T-cell (primary cell): ENCODE measurements around the gene PPP1R2B. TPM values are rescaled to one million over a fixed set of nuclear protein-coding genes. Genes with fewer than 3 reads are reported as not detected.
A peak's percentile ranks its signal among the peaks of the same experiment; 100 is the strongest.

Source experiments
- ATAC-seq, 4 experiments: fragments of 200-7000 bp in 3 of 4; fragments of 150-1000 bp in 1 of 4; cut with Tn5 transposase; replicated peaks in 1 of 4; 1 replicate in 3 of 4; 2 replicates in 1 of 4; pipeline ENCODE4 v1.10.0; 2021; ENCODE audit warnings: moderate library complexity in 3 of 4, mild to moderate bottlenecking in 2 of 4, moderate number of reproducible peaks in 1 of 4
- CTCF ChIA-PET, 2 donors: fragments of 300-600 bp; sonication (Branson Sonifier 250); formaldehyde crosslinking; loops; one replicate each; lab custom pipeline; 2022; ENCODE audit warnings: antibody characterized with exemption in 2 of 2; lab: Charles Lee
- POLR2A ChIA-PET, 2 donors: fragments of 300-600 bp; sonication (Branson Sonifier 250); formaldehyde crosslinking; loops; one replicate each; lab custom pipeline; 2022; ENCODE audit warnings: antibody characterized with exemption in 2 of 2; lab: Charles Lee
- DNase-seq, 35 experiments: peaks; one replicate each; pipeline versions ENCODE4 v3.0.0 to v3.0.0-alpha.2; 2013 to 2023
- H3K27ac ChIP-seq: one replicate; pipeline ENCODE4 v1.5.1; 2013; ENCODE audit warnings: low read length
- H3K27me3 ChIP-seq, 2 experiments: replicated peaks in 1 of 2; 1 replicate in 1 of 2; 2 replicates in 1 of 2; pipeline versions ENCODE4 v1.6.1 to v1.7.0; 2013; ENCODE audit warnings: low read length in 1 of 2, mixed read lengths in 1 of 2; ENCODE audit not compliant: control insufficient read depth in 2 of 2, insufficient read depth in 2 of 2; ENCODE audit errors: extremely low read depth in 1 of 2
- H3K36me3 ChIP-seq, 2 donors: 1 replicate in 1 of 2; 2 replicates in 1 of 2; pipeline versions ENCODE4 v1.6.1 to v1.7.0; 2013; ENCODE audit warnings: low read length in 1 of 2; ENCODE audit not compliant: control insufficient read depth in 2 of 2, insufficient read depth in 1 of 2; ENCODE audit errors: extremely low read depth in 1 of 2
- H3K4me1 ChIP-seq, 2 experiments: 1 replicate in 1 of 2; 2 replicates in 1 of 2; pipeline versions ENCODE4 v1.6.1 to v1.7.0; 2013; ENCODE audit warnings: low read length in 2 of 2, mixed read lengths in 1 of 2; ENCODE audit not compliant: insufficient read depth in 2 of 2, control insufficient read depth in 1 of 2; ENCODE audit errors: extremely low read depth in 1 of 2
- H3K4me3 ChIP-seq, 2 donors: 1 replicate in 1 of 2; 2 replicates in 1 of 2; pipeline versions ENCODE4 v1.5.1 to v1.7.0; 2013; ENCODE audit warnings: mild to moderate bottlenecking in 2 of 2, low read length in 1 of 2, moderate library complexity in 1 of 2; ENCODE audit not compliant: control insufficient read depth in 1 of 2; ENCODE audit errors: extremely low read depth in 1 of 2
- H3K9me3 ChIP-seq: 2 replicates; pipeline ENCODE4 v1.7.0; 2013
- H3K27ac Mint-ChIP-seq, 2 donors: one replicate each; pipeline ENCODE4 v1.8.0; 2020 to 2021; ENCODE audit warnings: mild to moderate bottlenecking in 2 of 2, mixed read lengths in 2 of 2
- H3K27me3 Mint-ChIP-seq, 2 donors: one replicate each; pipeline ENCODE4 v1.8.0; 2021 to 2022; ENCODE audit warnings: mixed read lengths in 2 of 2
- H3K36me3 Mint-ChIP-seq: one replicate; pipeline ENCODE4 v1.8.0; 2021; ENCODE audit warnings: mixed read lengths
- H3K4me1 Mint-ChIP-seq, 3 donors: one replicate each; pipeline ENCODE4 v1.8.0; 2020 to 2022; ENCODE audit warnings: mixed read lengths in 3 of 3, mild to moderate bottlenecking in 1 of 3
- H3K4me3 Mint-ChIP-seq, 3 donors: one replicate each; pipeline ENCODE4 v1.8.0; 2020 to 2022; ENCODE audit warnings: mild to moderate bottlenecking in 3 of 3, mixed read lengths in 3 of 3, moderate library complexity in 3 of 3
- H3K9me3 Mint-ChIP-seq, 3 donors: one replicate each; pipeline ENCODE4 v1.8.0; 2020 to 2022; ENCODE audit warnings: mixed read lengths in 3 of 3
- WGBS: methylation state at CpG from one replicate; pipeline ENCODE4 v1.1.5; 2013; ENCODE audit warnings: missing lambda C conversion rate; ENCODE audit not compliant: insufficient coverage; 5-methylcytosine and 5-hydroxymethylcytosine counted together
- total RNA-seq, 35 experiments: library from RNA in 6 of 35; stranded (reverse) in 6 of 35; fragments of 120-200 nt in 1 of 35; gene quantifications; one replicate each; pipeline versions ENCODE4 v1.2.1 to v1.2.4 and lab custom pipeline; 2013 to 2026

Gene PPP1R2B
- total RNA-seq, 5 donors from 2014 or later (not counting 1 experiment from before 2014, with no cell fraction given): 0.13 to 0.68 (median 0.53) TPM; not detected in 2

DNA sequence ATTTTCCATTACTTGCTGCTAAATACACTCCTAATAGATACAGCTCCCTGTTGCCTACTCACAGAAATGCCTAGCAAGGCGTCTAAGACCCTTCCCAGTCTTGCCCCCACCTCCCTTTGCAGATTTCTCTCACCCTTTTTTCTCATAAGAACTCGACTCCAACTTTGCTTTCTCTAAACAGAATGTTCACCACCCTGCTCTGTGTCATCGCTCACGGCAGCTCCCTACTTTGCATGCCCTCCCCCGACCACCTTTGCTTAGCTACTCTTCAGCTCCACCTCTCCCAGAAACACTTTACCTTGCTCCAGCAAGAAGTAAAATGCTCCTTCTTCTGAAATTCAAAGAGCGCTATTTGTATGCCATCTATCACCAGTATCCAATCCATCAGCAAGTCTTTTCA is 15.2 kb upstream of the PPP1R2B start:
- Histone ChIP-seq H3K27me3 (no peaks in the 10 kb centered on the region), H3K4me1 (no peaks in the 10 kb centered on the region), H3K27ac (no peak overlapping the region), H3K36me3 (no peaks in the 10 kb centered on the region), H3K9me3 (no peaks in the 10 kb centered on the region), H3K4me3 (no peak overlapping the region)
- no peak for DNase-seq
- Mint-ChIP-seq H3K27ac (no peak overlapping the region), H3K36me3 (no peaks in the 10 kb centered on the region), H3K27me3 (peaks cover 0 to 2% of the 10 kb centered on the region in 2 donors), H3K4me3 (no peak overlapping the region), H3K9me3 (no peaks in the 10 kb centered on the region), H3K4me1 (peaks cover 0 to 5% (median 3%) of the 10 kb centered on the region in 3 donors)
- POLR2A ChIA-PET: no interaction called here
- no peak for ATAC-seq
- CTCF ChIA-PET: no interaction called here
- 81% methylated on average over 6 of the region's 6 CpGs for WGBS

DNA sequence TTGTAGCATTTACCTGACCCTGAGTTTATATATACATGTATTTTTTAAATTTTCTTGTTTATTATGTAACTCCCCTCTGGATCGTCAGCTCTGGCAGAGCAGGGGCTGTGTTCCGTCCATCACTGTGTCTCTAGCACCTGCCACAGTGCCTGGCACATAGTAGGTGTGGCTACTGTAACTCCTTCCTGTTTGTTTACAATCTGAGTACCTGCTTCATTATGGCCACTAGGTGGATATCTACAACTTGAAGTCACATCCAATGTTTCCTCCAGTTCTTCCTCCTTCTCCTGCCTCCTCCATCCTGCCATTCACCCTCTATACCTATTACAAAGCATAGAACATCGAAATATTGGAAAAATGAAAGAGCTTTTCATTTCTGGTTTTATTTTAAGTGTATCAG is 14.2 kb upstream of the PPP1R2B start:
- POLR2A ChIA-PET: no interaction called here

DNA sequence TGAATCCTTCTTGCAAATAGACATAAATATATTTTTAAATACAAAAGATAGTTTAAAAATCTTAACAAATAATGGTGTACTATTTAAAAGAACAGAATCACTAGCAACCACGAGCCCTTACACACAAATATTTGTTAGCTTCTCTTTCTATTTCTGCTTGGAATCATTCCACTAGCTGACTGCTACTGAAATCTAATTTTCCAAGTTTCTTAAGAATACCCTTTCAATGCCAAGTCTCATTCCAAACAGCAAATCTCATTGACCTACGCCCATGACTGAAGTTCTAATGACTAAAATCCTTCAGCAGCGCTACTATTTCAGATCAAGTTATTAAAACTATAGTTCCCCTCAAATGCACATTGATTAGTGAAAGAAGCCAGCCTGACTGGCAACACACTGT is 13.2 kb upstream of the PPP1R2B start:
- CTCF ChIA-PET: interaction anchor here in 1 of 2 donors (1.3 kb wide), 1 partner anchor 295 kb away, joined by 4 read pairs; no protein-coding TSS in a partner anchor
- H3K27ac Mint-ChIP-seq: no peak overlapping the region

More for the DNA sequence above, 14.2 kb upstream of the PPP1R2B start:
- no peak overlapping the region for H3K27ac Mint-ChIP-seq
- H3K36me3 Mint-ChIP-seq: no peaks in the 10 kb centered on the region
- DNase-seq (peak in 1 of 35 experiments; percentile 21), ATAC-seq (no peak)
- H3K27ac ChIP-seq: no peak overlapping the region
- H3K36me3 ChIP-seq: no peaks in the 10 kb centered on the region
- H3K4me3 Mint-ChIP-seq: no peak overlapping the region
- H3K9me3 Mint-ChIP-seq: no peaks in the 10 kb centered on the region
- no peak overlapping the region for H3K4me3 ChIP-seq
- CTCF ChIA-PET: interaction anchor here in 1 of 2 donors (1.3 kb wide), 1 partner anchor 296 kb away, joined by 4 read pairs; no protein-coding TSS in a partner anchor
- H3K27me3 ChIP-seq: no peaks in the 10 kb centered on the region
- no peaks in the 10 kb centered on the region for H3K9me3 ChIP-seq
- H3K4me1 Mint-ChIP-seq: peaks cover 0 to 5% (median 3%) of the 10 kb centered on the region in 3 donors
- no peaks in the 10 kb centered on the region for H3K4me1 ChIP-seq
- peaks cover 0 to 2% of the 10 kb centered on the region in 2 donors for H3K27me3 Mint-ChIP-seq
- no CpG with 5 or more reads among the region's 3 CpGs for WGBS

GRCh38 chr5:156838961-156839360 is 11.1 kb upstream of the PPP1R2B start:
- no peak overlapping the region for H3K27ac Mint-ChIP-seq
- CTCF ChIA-PET: interaction anchor here in 1 of 2 donors (1.4 kb wide), 1 partner anchor 95 kb away, joined by 4 read pairs; no protein-coding TSS in a partner anchor

More for the DNA sequence above, 13.2 kb upstream of the PPP1R2B start:
- Histone ChIP-seq H3K27ac (no peak overlapping the region), H3K4me3 (no peak overlapping the region), H3K4me1 (no peaks in the 10 kb centered on the region), H3K9me3 (no peaks in the 10 kb centered on the region), H3K27me3 (no peaks in the 10 kb centered on the region), H3K36me3 (no peaks in the 10 kb centered on the region)
- DNase-seq (no peak), ATAC-seq (no peak)
- Mint-ChIP-seq H3K4me3 (no peak overlapping the region), H3K27me3 (peaks cover 0 to under 1% of the 10 kb centered on the region in 2 donors), H3K9me3 (no peaks in the 10 kb centered on the region), H3K36me3 (no peaks in the 10 kb centered on the region), H3K4me1 (peaks cover 0 to 5% (median 3%) of the 10 kb centered on the region in 3 donors)
- POLR2A ChIA-PET: interaction anchor here in 1 of 2 donors (0.6 kb wide), 1 partner anchor 79 kb away, joined by 3 read pairs; no protein-coding TSS in a partner anchor
- 100% methylated on average over 2 of the region's 3 CpGs for WGBS

DNA sequence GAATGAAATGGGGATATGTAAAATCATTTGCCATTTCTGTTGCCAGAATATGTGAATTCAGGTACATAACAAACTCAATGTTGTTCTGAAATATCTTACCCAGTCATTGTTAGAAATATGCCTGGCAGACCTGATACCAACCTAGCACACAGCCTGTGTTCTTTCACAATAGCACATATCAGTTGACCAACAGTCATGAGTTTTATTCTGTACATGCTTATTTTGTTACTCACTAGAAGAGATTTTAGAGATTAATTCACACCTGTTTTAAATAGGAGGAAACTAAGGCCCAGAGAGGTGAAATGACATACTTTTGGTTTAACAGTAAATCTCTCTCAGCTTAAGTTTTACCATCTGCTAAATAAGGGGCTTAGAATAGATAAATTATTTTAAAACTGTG is 8.4 kb upstream of the PPP1R2B start:
- Histone ChIP-seq H3K9me3 (no peaks in the 10 kb centered on the region), H3K4me1 (no peaks in the 10 kb centered on the region), H3K27ac (no peak overlapping the region), H3K27me3 (peaks cover 0 to 8% of the 10 kb centered on the region in 2 experiments), H3K4me3 (no peak overlapping the region), H3K36me3 (no peaks in the 10 kb centered on the region)
- Mint-ChIP-seq H3K27me3 (peaks cover 7 to 8% of the 10 kb centered on the region in 2 donors), H3K9me3 (no peaks in the 10 kb centered on the region), H3K36me3 (no peaks in the 10 kb centered on the region), H3K27ac (no peak overlapping the region), H3K4me3 (no peak overlapping the region), H3K4me1 (no peaks in the 10 kb centered on the region)
- DNase-seq (no peak), ATAC-seq (no peak)
- CTCF ChIA-PET: no interaction called here
- POLR2A ChIA-PET: no interaction called here

More at GRCh38 chr5:156838961-156839360, 11.1 kb upstream of the PPP1R2B start:
- Histone ChIP-seq H3K27me3 (no peaks in the 10 kb centered on the region), H3K4me1 (no peaks in the 10 kb centered on the region), H3K36me3 (no peaks in the 10 kb centered on the region), H3K4me3 (no peak overlapping the region), H3K27ac (no peak overlapping the region), H3K9me3 (no peaks in the 10 kb centered on the region)
- H3K27me3 Mint-ChIP-seq: no peaks in the 10 kb centered on the region
- no peaks in the 10 kb centered on the region for H3K9me3 Mint-ChIP-seq
- DNase-seq (no peak), ATAC-seq (no peak)
- POLR2A ChIA-PET: no interaction called here
- WGBS: 89% methylated on average over 5 of the region's 5 CpGs
- H3K4me1 Mint-ChIP-seq: peaks cover 0 to 5% (median 3%) of the 10 kb centered on the region in 3 donors
- H3K4me3 Mint-ChIP-seq: no peak overlapping the region
- no peaks in the 10 kb centered on the region for H3K36me3 Mint-ChIP-seq

DNA sequence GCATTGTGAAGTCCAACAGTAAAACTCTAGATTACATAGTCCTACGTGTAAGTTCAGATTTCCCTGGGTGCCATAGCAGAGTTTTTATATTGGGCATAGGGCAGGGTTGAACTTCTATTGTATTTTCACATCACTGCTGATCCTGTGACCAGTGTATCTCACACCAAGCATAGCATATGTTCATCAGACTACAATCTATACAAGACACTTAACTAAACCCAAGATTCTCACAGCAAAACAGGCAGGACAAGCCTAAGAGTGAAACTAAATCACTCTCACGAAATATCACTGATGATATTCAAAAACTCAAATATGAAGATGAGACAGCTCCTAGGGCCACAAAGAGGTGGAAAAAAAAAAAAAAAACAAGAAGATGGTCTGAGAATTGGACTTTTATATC is 3.2 kb upstream of the PPP1R2B start:
- H3K9me3 ChIP-seq: peaks cover 3% of the 10 kb centered on the region
- no peak overlapping the region for H3K4me3 ChIP-seq
- H3K27ac Mint-ChIP-seq: no peak overlapping the region
- no peak for ATAC-seq
- no CpG with 5 or more reads among the region's 2 CpGs for WGBS
- H3K4me1 ChIP-seq: no peaks in the 10 kb centered on the region
- H3K4me3 Mint-ChIP-seq: no peak overlapping the region
- DNase-seq: no peak
- peaks cover 29 to 43% of the 10 kb centered on the region in 2 donors for H3K27me3 Mint-ChIP-seq
- no peaks in the 10 kb centered on the region for H3K4me1 Mint-ChIP-seq
- CTCF ChIA-PET: interaction anchor here in 1 of 2 donors (0.6 kb wide), 1 partner anchor 147 kb away, joined by 3 read pairs; no protein-coding TSS in a partner anchor
- no peak overlapping the region for H3K27ac ChIP-seq
- peaks cover 0 to 16% (median 9%) of the 10 kb centered on the region in 3 donors for H3K9me3 Mint-ChIP-seq
- H3K27me3 ChIP-seq: peaks cover 0 to 22% of the 10 kb centered on the region in 2 experiments
- H3K36me3 ChIP-seq: no peaks in the 10 kb centered on the region
- no peaks in the 10 kb centered on the region for H3K36me3 Mint-ChIP-seq
- POLR2A ChIA-PET: no interaction called here
